HTR-8/SVneo (cell line): ENCODE measurements around the gene ARSA.

Source experiments
- DNase-seq: peaks from one replicate; pipeline ENCODE4 v3.0.0; 2011; ENCODE audit warnings: low spot score, mixed read lengths; ENCODE audit not compliant: insufficient read length
- FAIRE-seq: peaks from 2 replicates; lab custom pipeline; 2011; peaks lifted over from hg19 to GRCh38; lab: Jason Lieb, UNC

The ARSA gene

GRCh38 chr22:50583294-50583861 is 44.6 kb downstream of the ARSA start:
- DNase-seq (no peak), FAIRE-seq (no peak)

- FAIRE-seq: peak; percentile 84
- peak; percentile 98 for DNase-seq
These were observed 45.3 kb downstream of the ARSA start, which contains the start of gene CHKB for GRCh38 chr22:50582493-50583293. TSS of gene CHKB (minus strand) at chr22:50582849. CDS start at chr22:50582781, 68 bp downstream.

GRCh38 chr22:50581950-50582492 is 45.9 kb downstream of the ARSA start:
- no peak for DNase-seq
- peak; percentile 40 for FAIRE-seq

- no peak for DNase-seq
- FAIRE-seq: no peak
These were observed 46.7 kb downstream of the ARSA start for GRCh38 chr22:50581031-50581949.

GRCh38 chr22:50579752-50580151 is 48.2 kb downstream of the ARSA start:
- no peak for FAIRE-seq

GRCh38 chr22:50578776-50579310 is 49.1 kb downstream of the ARSA start:
- DNase-seq: no peak
- no peak for FAIRE-seq

More at GRCh38 chr22:50579752-50580151, 48.2 kb downstream of the ARSA start:
- DNase-seq: no peak

GRCh38 chr22:50577987-50578775 is 49.8 kb downstream of the ARSA start, which contains the start of gene CPT1B:
TSS of gene CPT1B (minus strand) at chr22:50578427. CDS start at chr22:50577915, 512 bp downstream.
- DNase-seq (no peak), FAIRE-seq (no peak)

GRCh38 chr22:50577697-50577986 is 50.3 kb downstream of the ARSA start:
- FAIRE-seq (no peak), DNase-seq (no peak)

- FAIRE-seq (no peak), DNase-seq (no peak)
These were observed 50.9 kb downstream of the ARSA start for GRCh38 chr22:50576806-50577696.

- DNase-seq: no peak
- no peak for FAIRE-seq
These were observed 51.9 kb downstream of the ARSA start for GRCh38 chr22:50576070-50576469.

GRCh38 chr22:50575426-50575941 is 52.5 kb downstream of the ARSA start:
- no peak for DNase-seq
- no peak for FAIRE-seq
